H9 (cell line): ENCODE data around the gene CST11. TPM values are rescaled to one million over a fixed set of nuclear protein-coding genes. Genes with fewer than 3 reads are reported as not detected.

Source experiments
- DNase-seq: peaks from one replicate; pipeline ENCODE4 v3.0.0-alpha.2; 2017
- H2AFZ ChIP-seq: one replicate; pipeline ENCODE4 v1.6.1; 2013; ENCODE audit warnings: mild to moderate bottlenecking, low read length, control low read depth, moderate library complexity
- H2AK5ac ChIP-seq: 2 replicates; pipeline ENCODE4 v1.6.1; 2013; ENCODE audit warnings: low read length, control low read depth, mixed read lengths; ENCODE audit not compliant: insufficient read length
- H2BK120ac ChIP-seq: one replicate; pipeline ENCODE4 v1.6.1; 2013; ENCODE audit warnings: low read depth, mild to moderate bottlenecking, low read length, control low read depth, inconsistent platforms; ENCODE audit not compliant: poor library complexity, severe bottlenecking
- H2BK12ac ChIP-seq: 2 replicates; pipeline ENCODE4 v1.6.1; 2013; ENCODE audit warnings: low read length, control low read depth, mixed read lengths, low read depth; ENCODE audit not compliant: insufficient read length
- H2BK15ac ChIP-seq: 2 replicates; pipeline ENCODE4 v1.6.1; 2013; ENCODE audit warnings: low read depth, low read length, control low read depth
- H2BK20ac ChIP-seq: one replicate; pipeline ENCODE4 v1.6.1; 2013; ENCODE audit warnings: low read depth, mild to moderate bottlenecking, low read length, control low read depth, inconsistent platforms; ENCODE audit not compliant: poor library complexity, severe bottlenecking
- H2BK5ac ChIP-seq: 2 replicates; pipeline ENCODE4 v1.6.1; 2013; ENCODE audit warnings: low read length, control low read depth, mixed read lengths; ENCODE audit not compliant: insufficient read length
- H3K14ac ChIP-seq: 2 replicates; pipeline ENCODE4 v1.6.1; 2013; ENCODE audit warnings: low read length, control low read depth; ENCODE audit not compliant: insufficient read depth
- H3K18ac ChIP-seq: 2 replicates; pipeline ENCODE4 v1.6.1; 2013; ENCODE audit warnings: low read depth, mild to moderate bottlenecking, mixed read lengths, low read length, control low read depth; ENCODE audit not compliant: insufficient read length
- H3K23ac ChIP-seq: 2 replicates; pipeline ENCODE4 v1.6.1; 2013; ENCODE audit warnings: low read length, control low read depth, mixed read lengths, low read depth; ENCODE audit not compliant: insufficient read length
- H3K23me2 ChIP-seq: 2 replicates; pipeline ENCODE4 v1.6.1; 2013; ENCODE audit warnings: low read depth, mild to moderate bottlenecking, mixed read lengths, low read length, control low read depth; ENCODE audit not compliant: insufficient read length, poor library complexity, severe bottlenecking
- H3K27ac ChIP-seq: 2 replicates; pipeline ENCODE4 v1.5.1; 2013; ENCODE audit warnings: low read length, control low read depth, mixed read lengths, low read depth; ENCODE audit not compliant: insufficient read length
- H3K27me3 ChIP-seq: 2 replicates; pipeline ENCODE4 v1.6.1; 2013; ENCODE audit warnings: low read length, control low read depth, inconsistent platforms; ENCODE audit not compliant: insufficient read depth
- H3K4ac ChIP-seq: 2 replicates; pipeline ENCODE4 v1.6.1; 2013; ENCODE audit warnings: low read depth, mild to moderate bottlenecking, control low read depth, inconsistent platforms, low read length, moderate library complexity
- H3K4me1 ChIP-seq: 2 replicates; pipeline ENCODE4 v1.6.1; 2013; ENCODE audit warnings: low read length, control low read depth, inconsistent platforms; ENCODE audit not compliant: insufficient read depth
- H3K4me2 ChIP-seq: 2 replicates; pipeline ENCODE4 v1.6.1; 2013; ENCODE audit warnings: low read length, control low read depth, mixed read lengths; ENCODE audit not compliant: insufficient read length, insufficient read depth
- H3K56ac ChIP-seq: 2 replicates; pipeline ENCODE4 v1.6.1; 2013; ENCODE audit warnings: low read depth, mild to moderate bottlenecking, mixed read lengths, low read length, control low read depth; ENCODE audit not compliant: insufficient read length
- H3K79me1 ChIP-seq: 2 replicates; pipeline ENCODE4 v1.6.1; 2013; ENCODE audit warnings: low read depth, mild to moderate bottlenecking, moderate library complexity, low read length, control low read depth, inconsistent platforms; ENCODE audit not compliant: insufficient read depth, poor library complexity, severe bottlenecking
- H3K79me2 ChIP-seq: 2 replicates; pipeline ENCODE4 v1.6.1; 2013; ENCODE audit warnings: low read length, control low read depth, inconsistent platforms; ENCODE audit not compliant: insufficient read depth
- H3K9ac ChIP-seq: 2 replicates; pipeline ENCODE4 v1.6.1; 2013; ENCODE audit warnings: low read length, control low read depth, mixed read lengths; ENCODE audit not compliant: insufficient read length; ENCODE audit errors: extremely low read depth
- H3K9me3 ChIP-seq: one replicate; pipeline ENCODE4 v1.6.1; 2013; ENCODE audit warnings: low read depth, low read length, inconsistent platforms; ENCODE audit not compliant: control insufficient read depth
- H3T11ph ChIP-seq: one replicate; pipeline ENCODE4 v1.6.1; 2013; ENCODE audit warnings: mild to moderate bottlenecking, low read length, control low read depth, inconsistent platforms
- H4K20me1 ChIP-seq: one replicate; pipeline ENCODE4 v1.6.1; 2013; ENCODE audit not compliant: control insufficient read depth, insufficient read length, insufficient read depth
- H4K5ac ChIP-seq: 2 replicates; pipeline ENCODE4 v1.6.1; 2013; ENCODE audit warnings: low read depth, mild to moderate bottlenecking, mixed read lengths, low read length, control low read depth; ENCODE audit not compliant: insufficient read length
- H4K8ac ChIP-seq: replicated peaks from 2 replicates; pipeline ENCODE4 v1.6.1; 2013; ENCODE audit warnings: low read length, control low read depth, mixed read lengths, low read depth; ENCODE audit not compliant: insufficient read length
- H4K91ac ChIP-seq: 2 replicates; pipeline ENCODE4 v1.6.1; 2013; ENCODE audit warnings: low read depth, mild to moderate bottlenecking, moderate library complexity, mixed read lengths, low read length, control low read depth; ENCODE audit not compliant: insufficient read length
- H3K27ac Mint-ChIP-seq, 3 experiments: 2 replicates in 2 of 3; 3 replicates in 1 of 3; pipeline ENCODE4 v1.8.0; 2020 to 2021; ENCODE audit warnings: mixed read lengths in 3 of 3, mild to moderate bottlenecking in 1 of 3, moderate library complexity in 1 of 3
- H3K27me3 Mint-ChIP-seq: 2 replicates; pipeline ENCODE4 v1.8.0; 2021; ENCODE audit warnings: low read depth, mild to moderate bottlenecking, moderate library complexity, mixed read lengths
- H3K36me3 Mint-ChIP-seq, 3 experiments: 2 replicates in 2 of 3; 3 replicates in 1 of 3; pipeline ENCODE4 v1.8.0; 2020 to 2021; ENCODE audit warnings: low read depth in 3 of 3, mixed read lengths in 3 of 3; ENCODE audit not compliant: insufficient read depth in 1 of 3
- H3K4me1 Mint-ChIP-seq, 2 experiments: 2 replicates each; pipeline ENCODE4 v1.8.0; 2020; ENCODE audit warnings: mixed read lengths in 2 of 2
- H3K4me3 Mint-ChIP-seq, 2 experiments: 2 replicates in 1 of 2; 3 replicates in 1 of 2; pipeline ENCODE4 v1.8.0; 2020 to 2021; ENCODE audit warnings: mild to moderate bottlenecking in 2 of 2, mixed read lengths in 2 of 2, moderate library complexity in 1 of 2
- H3K9me3 Mint-ChIP-seq, 2 experiments: 2 replicates in 1 of 2; 3 replicates in 1 of 2; pipeline ENCODE4 v1.8.0; 2020; ENCODE audit warnings: mild to moderate bottlenecking in 2 of 2, mixed read lengths in 2 of 2, moderate library complexity in 1 of 2
- CTCF ChIP-seq: fragments of 200-600 bp; sonication (generic); conservative IDR thresholded peaks from 3 replicates; pipeline ENCODE4 v1.8.0; 2021; ENCODE audit warnings: antibody characterized with exemption, mild to moderate bottlenecking
- WGBS: extraction: QIAGEN DNeasy Blood & Tissue Kit; methylation state at CpG from one replicate; pipeline ENCODE4 v1.1.7; 2013; ENCODE audit warnings: missing lambda C conversion rate, low lambda C conversion rate, mixed read lengths; ENCODE audit not compliant: insufficient read length; ENCODE audit errors: extremely low coverage; 5-methylcytosine and 5-hydroxymethylcytosine counted together
- total RNA-seq: library from RNA; stranded (reverse); gene quantifications from 2 replicates; pipeline ENCODE4 v1.2.1, GENCODE V29; 2021

Gene CST11
- total RNA-seq, 1 experiment from 2014 or later: not detected

GRCh38 chr20:23449421-23449820, 3.3 kb downstream of the CST11 start:
- no peak overlapping the region for H3K4me2 ChIP-seq
- H3K23ac ChIP-seq: no peak overlapping the region
- Mint-ChIP-seq H3K4me3 (no peak overlapping the region), H3K4me1 (peaks cover 14 to 16% of the 10 kb centered on the region in 2 experiments), H3K27ac (no peak overlapping the region; a peak in 1 of 7 replicates), H3K36me3 (no peaks in the 10 kb centered on the region), H3K27me3 (peaks cover 9% of the 10 kb centered on the region), H3K9me3 (no peaks in the 10 kb centered on the region)
- no peak overlapping the region for H3K27ac ChIP-seq
- H3K27me3 ChIP-seq: no peaks in the 10 kb centered on the region
- no peaks in the 10 kb centered on the region for H4K20me1 ChIP-seq
- no peaks in the 10 kb centered on the region for H3K23me2 ChIP-seq
- H3K79me2 ChIP-seq: no peaks in the 10 kb centered on the region
- no peaks in the 10 kb centered on the region for H3K9me3 ChIP-seq
- no peak overlapping the region for H2AFZ ChIP-seq
- no peak for DNase-seq
- no peak overlapping the region for H3K9ac ChIP-seq
- no peaks in the 10 kb centered on the region; the same call in 1 of the 2 replicates for H3K4me1 ChIP-seq
- H4K91ac ChIP-seq: no peak overlapping the region
- no peak overlapping the region for H2AK5ac ChIP-seq
- H4K5ac ChIP-seq: no peak overlapping the region
- no peak overlapping the region for H3K4ac ChIP-seq
- no peak overlapping the region for H3K14ac ChIP-seq
- no peak overlapping the region for H3K18ac ChIP-seq
- H2BK120ac ChIP-seq: no peak overlapping the region
- H2BK5ac ChIP-seq: no peak overlapping the region
- no peak overlapping the region for H3T11ph ChIP-seq
- H2BK15ac ChIP-seq: no peak overlapping the region
- no peak overlapping the region for H2BK12ac ChIP-seq
- H3K79me1 ChIP-seq: no peaks in the 10 kb centered on the region
- no peak overlapping the region for H2BK20ac ChIP-seq
- no peak overlapping the region for H3K56ac ChIP-seq
- no CpG with 5 or more reads among the region's 3 CpGs for WGBS
- no peak overlapping the region for H4K8ac ChIP-seq
- no peak for TF ChIP-seq CTCF
